Measurements from ENCODE around the gene PCNX3. TPM values are rescaled to one million over a fixed set of nuclear protein-coding genes. Genes with fewer than 3 reads are reported as not detected.
"Not testable (repeated sequence)": the region's sequence is repeated elsewhere in the genome, so short reads cannot be mapped to it uniquely, and the experiment has no call there.

Gene PCNX3
- total RNA-seq, 1 donor from 2014 or later = 30.6 TPM

DNA sequence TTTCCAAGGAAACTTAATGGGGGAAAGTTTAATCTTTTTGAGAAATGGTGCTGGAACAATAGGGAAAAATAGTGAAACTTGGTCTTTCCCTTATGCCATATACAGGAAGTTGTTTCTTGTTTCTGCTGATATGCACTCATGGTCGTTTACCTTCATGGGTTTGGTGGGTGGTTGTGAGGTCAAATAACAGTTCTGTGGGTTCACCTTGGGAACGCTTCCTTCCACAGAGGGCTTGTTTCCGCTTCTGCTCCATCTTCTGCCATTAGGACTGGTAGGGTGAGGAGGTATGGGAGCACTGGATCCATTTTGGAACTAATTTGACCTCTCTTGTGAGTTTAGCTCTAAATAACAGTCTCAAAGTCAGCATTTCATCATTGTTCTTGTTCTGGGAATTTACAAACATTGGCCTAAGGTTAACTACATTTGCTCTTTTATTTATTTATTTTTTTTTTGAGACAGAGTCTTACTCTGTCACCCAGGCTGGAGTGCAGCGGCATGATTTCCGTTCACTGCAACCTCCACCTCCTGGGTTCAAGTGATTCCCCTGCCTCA, 64.7 kb downstream of the PCNX3 start:
- DNase-seq (ENCODE audit: low spot score) = no peak

GRCh38 chr11:65683480-65683879, 67.9 kb downstream of the PCNX3 start:
- DNase-seq (ENCODE audit: low spot score) = not testable (repeated sequence)

GRCh38 chr11:65685981-65686380, 70.4 kb downstream of the PCNX3 start:
- no peak for DNase-seq (ENCODE audit: low spot score)

Small RNA genes within 50 kb of the gene (microRNA-seq; reads per million reads assigned to microRNA genes)
- gene MIR4489 (ENCODE audit: borderline number of aligned reads) (not detected), gene MIR4690 (ENCODE audit: borderline number of aligned reads) (not detected)

Other genes starting within 250 kb of the PCNX3 start
- gene SLC25A45, start 233.1 kb upstream of the PCNX3 start, total RNA-seq = 8.7 TPM
- 44.0 TPM for gene FRMD8, start 229.1 kb upstream of the PCNX3 start, total RNA-seq
- 1,527 TPM for gene NEAT1, start 193.0 kb upstream of the PCNX3 start, total RNA-seq
- 11,495 TPM for gene MALAT1, start 116.7 kb upstream of the PCNX3 start, total RNA-seq
- gene SCYL1, start 90.7 kb upstream of the PCNX3 start, total RNA-seq = 87.0 TPM
- 91.9 TPM for gene LTBP3, start 57.4 kb upstream of the PCNX3 start, total RNA-seq
- 34.9 TPM for gene ZNRD2, start 45.3 kb upstream of the PCNX3 start, total RNA-seq
- 37.4 TPM for gene FAM89B, start 43.2 kb upstream of the PCNX3 start, total RNA-seq
- gene EHBP1L1, start 39.7 kb upstream of the PCNX3 start, total RNA-seq = 78.6 TPM
- gene KCNK7, start 20.0 kb upstream of the PCNX3 start, total RNA-seq = 1.5 TPM
- 67.6 TPM for gene MAP3K11, start 1.6 kb upstream of the PCNX3 start, total RNA-seq
- 54.5 TPM for gene SIPA1, start 22.3 kb downstream of the PCNX3 start, total RNA-seq
- 80.0 TPM for gene RELA, start 47.1 kb downstream of the PCNX3 start, total RNA-seq
- 49.9 TPM for gene KAT5, start 96.5 kb downstream of the PCNX3 start, total RNA-seq
- gene RNASEH2C, start 105.0 kb downstream of the PCNX3 start, total RNA-seq = 71.8 TPM
- gene AP5B1, start 165.2 kb downstream of the PCNX3 start, total RNA-seq = 51.8 TPM
- gene OVOL1, start 171.3 kb downstream of the PCNX3 start, total RNA-seq = not detected
- gene SNX32, start 218.2 kb downstream of the PCNX3 start, total RNA-seq = not detected
- gene CFL1, start 242.4 kb downstream of the PCNX3 start, total RNA-seq = 818 TPM
- gene MUS81, start 244.7 kb downstream of the PCNX3 start, total RNA-seq = 38.0 TPM